Activated CD4-positive, alpha-beta memory T cell treated with anti-CD3 and anti-CD28 coated beads for 36 hours (primary cell): Measurements from ENCODE around the gene HIPK3. TPM values are rescaled to one million over a fixed set of nuclear protein-coding genes. Genes with fewer than 3 reads are reported as not detected.

Experiments used
- CTCF ChIA-PET: fragments of 350-600 bp; sonication (Branson Sonifier 250); formaldehyde crosslinking; loops from one replicate; lab custom pipeline; 2021; ENCODE audit warnings: antibody characterized with exemption, inconsistent platforms; lab: Charles Lee
- POLR2A ChIA-PET: fragments of 350-600 bp; sonication (Branson Sonifier 250); formaldehyde crosslinking; loops from one replicate; lab custom pipeline; 2021; ENCODE audit warnings: antibody characterized with exemption; lab: Charles Lee
- DNase-seq: peaks from one replicate; pipeline ENCODE4 v3.0.0-alpha.2; 2020
- H3K27ac Mint-ChIP-seq: one replicate; pipeline ENCODE4 v1.8.0; 2021; ENCODE audit warnings: mixed read lengths
- H3K27me3 Mint-ChIP-seq: one replicate; pipeline ENCODE4 v1.8.0; 2021; ENCODE audit warnings: mixed read lengths
- H3K36me3 Mint-ChIP-seq: one replicate; pipeline ENCODE4 v1.8.0; 2021; ENCODE audit warnings: mixed read lengths
- H3K4me1 Mint-ChIP-seq: one replicate; pipeline ENCODE4 v1.8.0; 2021; ENCODE audit warnings: low read depth, mixed read lengths
- H3K4me3 Mint-ChIP-seq: one replicate; pipeline ENCODE4 v1.8.0; 2021; ENCODE audit warnings: mild to moderate bottlenecking, mixed read lengths
- H3K9me3 Mint-ChIP-seq: one replicate; pipeline ENCODE4 v1.8.0; 2021; ENCODE audit warnings: mixed read lengths
- intact Hi-C: fragments of 100-400 bp; cut with micrococcal nuclease; formaldehyde crosslinking; loops from one replicate; pipeline ENCODE4 v1.15.1; 2023
- total RNA-seq, 2 experiments: library from RNA; stranded (reverse); gene quantifications; one replicate each; pipeline ENCODE4 v1.2.3, GENCODE V29; 2021

HIPK3 gene
- total RNA-seq, 2 experiments from 2014 or later = 35.4 TPM

DNA sequence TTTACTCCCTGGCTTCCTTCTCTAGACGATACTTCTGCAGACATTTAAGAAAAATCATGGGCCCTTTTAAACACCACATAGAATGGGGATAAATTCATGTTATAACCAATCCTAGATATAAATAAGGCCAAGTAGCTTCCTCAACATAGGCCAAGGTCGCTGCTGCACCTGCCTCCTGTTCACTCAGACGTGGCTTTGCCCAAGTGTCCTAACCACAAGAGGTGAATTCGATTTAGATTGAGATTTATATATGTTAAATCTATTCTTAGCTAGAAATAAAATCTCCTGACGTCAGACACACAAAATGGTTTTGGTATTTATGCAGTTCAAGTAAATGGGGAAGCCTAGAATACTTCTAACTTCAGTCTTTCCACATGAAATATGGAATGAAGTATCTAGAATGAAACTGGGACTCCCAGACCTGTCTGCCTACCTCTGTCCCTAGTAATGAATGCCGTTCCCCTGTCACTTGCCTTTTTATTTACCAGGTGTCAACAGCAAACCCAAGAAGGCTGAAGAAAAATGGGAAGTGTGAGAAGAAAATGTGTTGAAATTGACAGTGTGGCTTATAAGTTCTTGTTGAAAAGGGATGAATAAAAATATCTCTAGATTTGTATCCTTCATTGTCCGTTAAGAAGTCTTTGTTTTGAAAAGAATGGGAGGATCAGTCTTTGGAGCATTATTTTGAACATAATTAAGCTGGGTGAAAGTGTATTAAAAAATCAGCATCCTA lies 131.8 kb downstream of the HIPK3 start:
- Mint-ChIP-seq H3K4me1 (no peaks in the 10 kb centered on the region), H3K27ac (no peak overlapping the region), H3K9me3 (peaks cover 3% of the 10 kb centered on the region), H3K4me3 (no peak overlapping the region), H3K27me3 (peaks cover 5% of the 10 kb centered on the region), H3K36me3 (no peaks in the 10 kb centered on the region)
- POLR2A ChIA-PET = no interaction called here
- DNase-seq = no peak
- intact Hi-C loops = no loop called here
- CTCF ChIA-PET = no interaction called here

- H3K27ac Mint-ChIP-seq = no peak overlapping the region
- H3K4me1 Mint-ChIP-seq = no peaks in the 10 kb centered on the region
- no peaks in the 10 kb centered on the region for H3K36me3 Mint-ChIP-seq
- ChIA-PET CTCF (no interaction called here), POLR2A (no interaction called here)
- no peak overlapping the region for H3K4me3 Mint-ChIP-seq
- no peak for DNase-seq
- peaks cover 3% of the 10 kb centered on the region for H3K9me3 Mint-ChIP-seq
- intact Hi-C loops = no loop called here
- peaks cover 5% of the 10 kb centered on the region for H3K27me3 Mint-ChIP-seq
Observed at GRCh38 chr11:33389635-33390034, 132.5 kb downstream of the HIPK3 start.

GRCh38 chr11:33390944-33391892 lies 134.0 kb downstream of the HIPK3 start:
- H3K27ac Mint-ChIP-seq = no peak overlapping the region
- H3K4me3 Mint-ChIP-seq = no peak overlapping the region
- DNase-seq = no peak
- H3K36me3 Mint-ChIP-seq = no peaks in the 10 kb centered on the region
- CTCF ChIA-PET = no interaction called here
- peaks cover 7% of the 10 kb centered on the region for H3K27me3 Mint-ChIP-seq
- POLR2A ChIA-PET = no interaction called here
- no peaks in the 10 kb centered on the region for H3K4me1 Mint-ChIP-seq
- intact Hi-C loops = no loop called here
- no peaks in the 10 kb centered on the region for H3K9me3 Mint-ChIP-seq

DNA sequence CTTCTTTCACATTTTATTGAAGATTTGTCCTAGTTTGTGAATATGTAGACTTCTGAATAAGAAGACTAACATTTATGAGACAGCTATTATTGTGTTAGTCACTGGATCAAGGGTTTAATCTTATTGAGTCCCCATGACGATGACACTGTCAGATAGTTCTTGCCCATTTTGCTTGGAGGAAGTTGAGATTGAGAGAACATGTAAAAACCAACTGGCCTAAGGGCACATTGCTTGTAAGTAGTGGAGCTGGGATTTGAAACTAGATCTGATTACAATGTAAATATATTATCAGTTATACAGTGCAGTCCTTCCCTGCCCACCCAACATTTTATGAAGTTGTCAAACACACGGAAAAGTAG lies 134.7 kb downstream of the HIPK3 start:
- Mint-ChIP-seq H3K4me1 (no peaks in the 10 kb centered on the region), H3K27ac (no peak overlapping the region), H3K4me3 (no peak overlapping the region), H3K27me3 (peaks cover 9% of the 10 kb centered on the region), H3K9me3 (no peaks in the 10 kb centered on the region), H3K36me3 (no peaks in the 10 kb centered on the region)
- ChIA-PET CTCF (no interaction called here), POLR2A (no interaction called here)
- no peak for DNase-seq
- intact Hi-C loops = no loop called here

- Mint-ChIP-seq H3K27ac (no peak overlapping the region), H3K9me3 (no peaks in the 10 kb centered on the region), H3K4me3 (no peak overlapping the region), H3K4me1 (no peaks in the 10 kb centered on the region), H3K27me3 (peaks cover 8% of the 10 kb centered on the region), H3K36me3 (no peaks in the 10 kb centered on the region)
- CTCF ChIA-PET = no interaction called here
- DNase-seq = no peak
- intact Hi-C loops = no loop called here
- POLR2A ChIA-PET = interaction anchor here (0.6 kb wide), 1 partner anchor 145 kb away, joined by 3 read pairs; no protein-coding TSS in a partner anchor
Observed at GRCh38 chr11:33394431-33395109, 137.4 kb downstream of the HIPK3 start.

- intact Hi-C loops = no loop called here
- POLR2A ChIA-PET = no interaction called here
- CTCF ChIA-PET = interaction anchor here (0.7 to 0.9 kb wide), 2 partner anchors 29 to 288 kb away, joined by 3 read pairs; no protein-coding TSS in a partner anchor
- H3K4me3 Mint-ChIP-seq = no peak overlapping the region
- no peak overlapping the region for H3K27ac Mint-ChIP-seq
- peaks cover 10% of the 10 kb centered on the region for H3K27me3 Mint-ChIP-seq
- H3K36me3 Mint-ChIP-seq = no peaks in the 10 kb centered on the region
- H3K4me1 Mint-ChIP-seq = no peaks in the 10 kb centered on the region
- DNase-seq = no peak
- H3K9me3 Mint-ChIP-seq = no peaks in the 10 kb centered on the region
Observed at GRCh38 chr11:33396361-33396760, 139.2 kb downstream of the HIPK3 start.

DNA sequence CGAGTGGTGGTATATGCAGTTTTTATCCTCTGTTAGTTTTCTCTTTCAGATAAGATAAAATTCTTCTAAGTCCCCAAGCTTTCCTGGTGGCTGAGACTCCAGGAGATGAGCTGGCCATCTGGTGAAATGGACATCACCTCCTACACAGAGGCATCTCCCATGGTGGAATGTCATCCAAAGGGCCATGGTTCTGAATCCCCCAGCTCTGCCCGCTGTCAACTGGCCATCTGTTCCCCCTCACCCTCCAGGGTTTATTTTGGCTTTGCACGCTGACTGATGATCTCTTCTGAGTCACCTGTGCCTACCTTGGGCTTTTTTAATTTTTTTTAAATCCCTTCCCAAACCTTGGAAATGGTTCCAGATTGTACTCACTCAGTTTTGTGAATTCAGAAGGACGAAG lies 142.2 kb downstream of the HIPK3 start:
- POLR2A ChIA-PET = no interaction called here
- Mint-ChIP-seq H3K36me3 (no peaks in the 10 kb centered on the region), H3K27ac (no peak overlapping the region), H3K9me3 (no peaks in the 10 kb centered on the region), H3K27me3 (peaks cover 14% of the 10 kb centered on the region), H3K4me3 (no peak overlapping the region), H3K4me1 (no peaks in the 10 kb centered on the region)
- CTCF ChIA-PET = no interaction called here
- intact Hi-C loops = no loop called here
- DNase-seq = no peak

DNA sequence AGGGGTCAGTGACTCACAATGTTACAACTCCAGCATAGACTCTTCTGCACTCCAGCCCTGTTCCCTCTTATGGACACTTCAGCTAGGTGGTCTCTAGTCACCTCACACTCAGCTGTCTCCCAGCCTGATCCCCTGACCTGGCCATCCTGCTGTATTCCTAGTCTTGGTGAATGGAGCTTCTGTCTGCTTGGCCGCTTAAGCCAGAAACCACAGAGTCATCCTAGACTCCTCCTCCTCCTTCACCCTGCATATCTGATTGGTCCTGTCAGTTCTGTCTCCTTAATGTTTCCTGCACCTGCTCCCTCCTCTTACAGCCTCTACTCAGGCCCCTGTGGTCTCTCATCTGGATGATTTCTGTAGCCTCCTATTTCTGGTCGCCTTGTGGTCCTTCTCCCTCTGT lies 144.9 kb downstream of the HIPK3 start:
- ChIA-PET CTCF (no interaction called here), POLR2A (no interaction called here)
- Mint-ChIP-seq H3K36me3 (no peaks in the 10 kb centered on the region), H3K9me3 (no peaks in the 10 kb centered on the region), H3K27ac (no peak overlapping the region), H3K27me3 (peaks cover 9% of the 10 kb centered on the region), H3K4me3 (no peak overlapping the region), H3K4me1 (no peaks in the 10 kb centered on the region)
- no peak for DNase-seq
- intact Hi-C loops = no loop called here

DNA sequence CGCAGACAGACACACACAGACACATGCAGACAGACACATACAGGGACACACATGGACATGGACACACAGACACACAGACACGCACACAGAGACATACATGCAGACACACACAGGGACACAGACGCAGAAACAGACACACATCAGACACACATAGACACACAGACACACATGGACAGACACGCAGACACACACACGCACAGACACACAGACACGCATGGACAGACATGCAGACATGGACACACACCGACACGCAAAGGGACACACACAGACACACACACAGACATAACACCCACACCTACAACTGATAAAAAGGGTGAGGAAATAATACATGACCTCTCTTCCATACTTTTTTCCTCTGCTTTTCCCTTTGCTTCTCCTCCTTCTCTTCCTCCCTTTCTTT lies 146.2 kb downstream of the HIPK3 start:
- DNase-seq = no peak
- ChIA-PET POLR2A (no interaction called here), CTCF (no interaction called here)
- peaks cover 9% of the 10 kb centered on the region for H3K27me3 Mint-ChIP-seq
- intact Hi-C loops = no loop called here
- H3K36me3 Mint-ChIP-seq = no peaks in the 10 kb centered on the region
- no peak overlapping the region for H3K4me3 Mint-ChIP-seq
- no peak overlapping the region for H3K27ac Mint-ChIP-seq
- no peaks in the 10 kb centered on the region for H3K9me3 Mint-ChIP-seq
- H3K4me1 Mint-ChIP-seq = no peaks in the 10 kb centered on the region

GRCh38 chr11:33405834-33406602 lies 148.8 kb downstream of the HIPK3 start:
- Mint-ChIP-seq H3K27me3 (peaks cover 7% of the 10 kb centered on the region), H3K4me1 (no peaks in the 10 kb centered on the region), H3K9me3 (no peaks in the 10 kb centered on the region), H3K27ac (no peak overlapping the region), H3K36me3 (no peaks in the 10 kb centered on the region), H3K4me3 (no peak overlapping the region)
- ChIA-PET CTCF (no interaction called here), POLR2A (no interaction called here)
- no peak for DNase-seq
- intact Hi-C loops = no loop called here
